ENCODE results near the gene CDYL. TPM values are rescaled to one million over a fixed set of nuclear protein-coding genes. Genes with fewer than 3 reads are reported as not detected.

CDYL gene
- total and polyA plus RNA-seq, 9 donors = 9.9 to 71.3 (median 45.1) TPM

GRCh38 chr6:4818272-4818938 is 42.2 kb downstream of the CDYL start:
- WGBS, 3 donors = 95 to 96% (median 95%) methylated on average over 4 of the region's 4 CpGs
- H3K9me3 ChIP-seq = no peaks in the 10 kb centered on the region
- no peak overlapping the region for H3K4me3 ChIP-seq
- H3K4me1 ChIP-seq (ENCODE audit: insufficient read depth) = peaks cover 13% of the 10 kb centered on the region
- no peak for TF ChIP-seq CTCF (IDR thresholded peaks at IDR 0.05)
- TF ChIP-seq POLR2A (IDR thresholded peaks at IDR 0.05) = no peak
- TF ChIP-seq EP300 (IDR thresholded peaks at IDR 0.05) = no peak
- DNase-seq = no peak
- no peak overlapping the region for H3K27ac ChIP-seq
- intact Hi-C loops (cut with DNase I) = no loop called here
- H3K36me3 ChIP-seq = no peaks in the 10 kb centered on the region
- H3K27me3 ChIP-seq = no peaks in the 10 kb centered on the region

GRCh38 chr6:4819706-4820283 is 43.6 kb downstream of the CDYL start:
- Histone ChIP-seq H3K9me3 (no peaks in the 10 kb centered on the region), H3K4me1 (ENCODE audit: insufficient read depth) (peaks cover 7% of the 10 kb centered on the region), H3K4me3 (no peak overlapping the region), H3K27me3 (no peaks in the 10 kb centered on the region), H3K27ac (no peak overlapping the region), H3K36me3 (no peaks in the 10 kb centered on the region)
- DNase-seq = no peak
- no peak for TF ChIP-seq CTCF (IDR thresholded peaks at IDR 0.05)
- no peak for TF ChIP-seq EP300 (IDR thresholded peaks at IDR 0.05)
- no peak for TF ChIP-seq POLR2A (IDR thresholded peaks at IDR 0.05)
- 65 to 76% (median 76%) methylated on average over 1 of the region's 1 CpG for WGBS, 3 donors
- intact Hi-C loops (cut with DNase I) = no loop called here

GRCh38 chr6:4820704-4821276 is 44.6 kb downstream of the CDYL start:
- no peak for DNase-seq
- H3K27me3 ChIP-seq = no peaks in the 10 kb centered on the region
- intact Hi-C loops (cut with DNase I) = no loop called here
- no peak for TF ChIP-seq EP300 (IDR thresholded peaks at IDR 0.05)
- TF ChIP-seq POLR2A (IDR thresholded peaks at IDR 0.05) = no peak
- 85 to 92% (median 87%) methylated on average over 5 of the region's 5 CpGs for WGBS, 3 donors
- H3K27ac ChIP-seq = no peak overlapping the region
- H3K4me3 ChIP-seq = no peak overlapping the region
- peaks cover 7% of the 10 kb centered on the region for H3K4me1 ChIP-seq (ENCODE audit: insufficient read depth)
- no peaks in the 10 kb centered on the region for H3K9me3 ChIP-seq
- H3K36me3 ChIP-seq = no peaks in the 10 kb centered on the region

GRCh38 chr6:4822476-4822875 is 46.3 kb downstream of the CDYL start:
- Histone ChIP-seq H3K4me3 (no peak overlapping the region), H3K27me3 (no peaks in the 10 kb centered on the region), H3K27ac (no peak overlapping the region), H3K9me3 (no peaks in the 10 kb centered on the region), H3K4me1 (ENCODE audit: insufficient read depth) (peaks cover 5% of the 10 kb centered on the region), H3K36me3 (no peaks in the 10 kb centered on the region)
- TF ChIP-seq POLR2A (IDR thresholded peaks at IDR 0.05) (no peak), CTCF (IDR thresholded peaks at IDR 0.05) (no peak), EP300 (IDR thresholded peaks at IDR 0.05) (no peak)
- DNase-seq = no peak
- intact Hi-C loops (cut with DNase I) = no loop called here
- WGBS, 3 donors = 24 to 67% (median 27%) methylated on average over 1 of the region's 1 CpG

GRCh38 chr6:4828187-4828698 is 52.0 kb downstream of the CDYL start:
- WGBS, 3 donors = 97 to 99% (median 99%) methylated on average over 3 of the region's 3 CpGs
- DNase-seq = no peak
- Histone ChIP-seq H3K27me3 (no peaks in the 10 kb centered on the region), H3K9me3 (peaks cover 0 to 5% of the 10 kb centered on the region in 2 donors), H3K4me3 (no peak overlapping the region), H3K36me3 (no peaks in the 10 kb centered on the region), H3K4me1 (ENCODE audit: insufficient read depth) (no peaks in the 10 kb centered on the region), H3K27ac (no peak overlapping the region)
- intact Hi-C loops (cut with DNase I) = no loop called here
- no peak for TF ChIP-seq POLR2A (IDR thresholded peaks at IDR 0.05)
- TF ChIP-seq EP300 (IDR thresholded peaks at IDR 0.05) = no peak
- no peak for TF ChIP-seq CTCF (IDR thresholded peaks at IDR 0.05)

All from ovary (tissue), 9 donors.